Stimulated activated CD4-positive, alpha-beta T cell treated with anti-CD3 and anti-CD28 coated beads, TNF-alpha, amount 100 ng/mL, for 24 hours (primary cell): ENCODE data around the gene HFE.

Experiments used
- DNase-seq, 3 experiments: peaks; one replicate each; pipeline ENCODE4 v3.0.0-alpha.2; 2020; ENCODE audit warnings: low read depth in 3 of 3

HFE gene

DNA sequence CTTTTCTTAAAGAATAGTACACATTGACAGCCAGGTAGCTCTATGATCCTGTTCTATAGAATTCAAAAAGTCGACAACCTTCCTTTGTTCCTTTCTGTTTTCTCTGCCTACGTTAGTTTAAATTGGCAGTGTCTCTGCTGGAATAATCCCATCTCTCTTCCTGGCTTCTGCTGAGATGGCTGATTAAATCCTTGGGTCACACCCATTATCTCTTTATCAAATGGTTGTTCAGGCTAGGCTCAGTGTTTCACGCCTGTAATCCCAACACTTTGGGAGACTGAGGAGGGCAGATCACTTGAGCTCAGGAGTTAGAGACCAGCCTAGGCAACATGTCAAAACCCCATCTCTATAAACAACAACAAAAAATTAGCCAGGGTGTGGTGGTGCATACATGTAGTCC, 44.4 kb downstream of the HFE start:
- DNase-seq: no peak

DNA sequence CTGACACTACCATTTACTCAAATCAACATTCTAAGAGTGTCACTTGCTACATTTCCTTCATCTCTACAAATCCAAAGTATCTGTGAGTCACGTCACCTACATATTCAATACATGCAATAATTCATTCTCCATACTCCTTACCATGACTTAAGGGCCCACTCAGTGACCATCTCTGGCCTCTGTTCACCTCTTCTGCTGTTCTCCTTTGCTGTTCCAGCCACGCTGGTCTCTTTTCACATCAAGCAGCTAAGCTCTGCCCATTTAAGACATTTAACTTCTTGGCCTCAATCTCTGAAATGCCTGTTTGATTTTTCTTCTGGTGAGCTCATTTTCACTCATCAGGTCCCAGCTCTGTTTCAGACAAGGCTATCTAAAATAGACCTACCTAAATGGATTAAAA, 46.5 kb downstream of the HFE start:
- DNase-seq: no peak

DNA sequence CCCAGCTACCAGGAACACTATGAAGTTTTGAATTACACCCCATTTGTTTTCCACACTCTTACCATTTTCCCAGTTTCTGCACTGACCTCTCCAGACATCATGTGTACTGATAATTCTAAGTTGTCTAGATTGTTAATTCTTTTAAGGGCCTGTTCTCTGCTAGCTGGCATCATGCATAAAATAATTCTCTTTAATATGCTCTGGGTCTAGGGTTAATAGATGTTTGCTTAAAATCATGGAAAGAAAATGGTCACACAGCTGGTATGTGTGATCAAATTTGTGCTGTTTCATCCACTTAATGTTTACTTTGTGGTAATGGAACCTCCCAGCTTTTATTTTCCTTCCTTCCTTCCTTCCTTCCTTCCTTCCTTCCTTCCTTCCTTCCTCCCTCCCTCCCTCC, 49.1 kb downstream of the HFE start:
- DNase-seq: no peak

DNA sequence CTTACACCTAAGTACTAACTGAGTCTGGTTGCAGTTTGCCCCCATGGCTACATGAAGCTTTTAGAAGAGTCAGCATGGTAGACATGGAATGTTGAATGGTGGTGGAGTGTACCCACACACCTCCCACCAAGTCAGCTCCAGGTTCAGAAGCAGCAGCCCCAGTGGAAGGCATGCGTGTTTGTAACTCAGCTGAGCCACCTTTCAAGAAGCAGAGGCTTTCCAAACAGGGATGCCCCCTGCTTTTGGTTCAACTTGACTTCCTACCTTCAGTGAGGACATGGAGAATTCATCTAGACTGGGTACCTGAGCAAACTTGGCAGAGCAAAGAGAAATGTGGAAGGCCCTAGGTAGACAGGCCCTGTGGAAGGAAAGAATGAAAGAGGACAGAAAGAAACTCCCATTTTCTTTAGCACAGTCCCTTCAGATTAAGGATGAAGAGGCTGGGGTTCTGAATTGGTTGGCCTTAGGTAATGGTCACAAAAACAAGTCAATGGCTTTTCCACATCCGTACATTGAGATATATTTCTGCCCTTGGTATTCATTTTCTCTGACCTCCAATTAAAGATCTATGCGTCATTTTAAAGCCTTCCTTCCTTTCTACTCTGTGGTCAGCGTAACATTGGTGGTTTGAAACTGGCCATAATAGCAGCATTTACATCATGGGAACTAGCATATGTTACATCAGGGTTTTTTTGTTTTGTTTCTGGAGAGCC, 53.2 kb downstream of the HFE start:
- no peak for DNase-seq

GRCh38 chr6:26140967-26141294, 53.7 kb downstream of the HFE start:
- DNase-seq: no peak

GRCh38 chr6:26141378-26141904, 54.2 kb downstream of the HFE start:
- no peak for DNase-seq

- no peak for DNase-seq
Observed at GRCh38 chr6:26142026-26142425, 54.8 kb downstream of the HFE start.
